Measurements from ENCODE around the gene USP38.
"Not testable (repeated sequence)": the region's sequence is repeated elsewhere in the genome, so short reads cannot be mapped to it uniquely, and the experiment has no call there.

Gene USP38

GRCh38 chr4:143184503-143185252 is at the start of gene USP38:
TSS of gene USP38 (plus strand) at chr4:143184917. CDS start at chr4:143185451, 534 bp downstream.
- DNase-seq (ENCODE audit: low read depth in 2 of 2), result peak; percentile 57 to 73

GRCh38 chr4:143135358-143135757 is 49.4 kb upstream of the USP38 start:
- no peak for DNase-seq (ENCODE audit: low read depth in 2 of 2)

- no peak for DNase-seq (ENCODE audit: low read depth in 2 of 2)
Measured at GRCh38 chr4:143140696-143141095, 44.0 kb upstream of the USP38 start.

GRCh38 chr4:143148521-143148920 is 36.2 kb upstream of the USP38 start:
- no peak for DNase-seq (ENCODE audit: low read depth in 2 of 2)

GRCh38 chr4:143156853-143157252 is 27.9 kb upstream of the USP38 start:
- DNase-seq (ENCODE audit: low read depth in 2 of 2), result no peak

GRCh38 chr4:143163614-143164013 is 21.1 kb upstream of the USP38 start:
- no peak for DNase-seq (ENCODE audit: low read depth in 2 of 2)

GRCh38 chr4:143166722-143167121 is 18.0 kb upstream of the USP38 start:
- not testable (repeated sequence) for DNase-seq (ENCODE audit: low read depth in 2 of 2)

- DNase-seq (ENCODE audit: low read depth in 2 of 2), result no peak
Measured at GRCh38 chr4:143178923-143179322, 5.8 kb upstream of the USP38 start.

GRCh38 chr4:143183513-143184216 is 1.1 kb upstream of the USP38 start:
- no peak for DNase-seq (ENCODE audit: low read depth in 2 of 2)

- DNase-seq (ENCODE audit: low read depth in 2 of 2), result no peak
Measured at GRCh38 chr4:143184217-143184502, 557 bp upstream of the USP38 start.

GRCh38 chr4:143185253-143186107 is 763 bp downstream of the USP38 start:
- no peak for DNase-seq (ENCODE audit: low read depth in 2 of 2)

- no peak for DNase-seq (ENCODE audit: low read depth in 2 of 2)
Measured at GRCh38 chr4:143186212-143186611, 1.5 kb downstream of the USP38 start.

GRCh38 chr4:143186649-143187048 is 1.9 kb downstream of the USP38 start:
- DNase-seq (ENCODE audit: low read depth in 2 of 2), result no peak

- DNase-seq (ENCODE audit: low read depth in 2 of 2), result no peak
Measured at GRCh38 chr4:143188136-143189088, 3.7 kb downstream of the USP38 start.

GRCh38 chr4:143189528-143189927 is 4.8 kb downstream of the USP38 start:
- DNase-seq (ENCODE audit: low read depth in 2 of 2), result no peak

GRCh38 chr4:143195581-143195980 is 10.9 kb downstream of the USP38 start:
- DNase-seq (ENCODE audit: low read depth in 2 of 2), result no peak

GRCh38 chr4:143196323-143196722 is 11.6 kb downstream of the USP38 start:
- DNase-seq (ENCODE audit: low read depth in 2 of 2), result no peak

- no peak for DNase-seq (ENCODE audit: low read depth in 2 of 2)
Measured at GRCh38 chr4:143199503-143199902, 14.8 kb downstream of the USP38 start.

- no peak for DNase-seq (ENCODE audit: low read depth in 2 of 2)
Measured at GRCh38 chr4:143202824-143203223, 18.1 kb downstream of the USP38 start.

GRCh38 chr4:143203577-143203976 is 18.9 kb downstream of the USP38 start:
- DNase-seq (ENCODE audit: low read depth in 2 of 2), result no peak

GRCh38 chr4:143207555-143207954 is 22.8 kb downstream of the USP38 start:
- no peak for DNase-seq (ENCODE audit: low read depth in 2 of 2)

All from stimulated activated CD4-positive, alpha-beta T cell treated with anti-CD3 and anti-CD28 coated beads, Interleukin-1b, Interleukin-23, amount 100 ng/mL, for 1 hour (primary cell).